SU-DHL-6 (cell line): ENCODE measurements around the gene PAK2.

ENCODE experiments used
- EZH2phosphoT487 ChIP-seq: fragments of 200-600 bp; sonication (generic), shearing (Covaris generic); conservative IDR thresholded peaks from 2 replicates; pipeline ENCODE4 v1.6.1; 2018; ENCODE audit warnings: mild to moderate bottlenecking, antibody characterized with exemption, low read length, moderate library complexity, mixed read lengths
- TF ChIP-seq, protein P1 (sequence below): fragments of 200-600 bp; sonication (generic); IDR thresholded peaks from one replicate; pipeline ENCODE4 v1.5.1; 2017; ENCODE audit warnings: antibody characterized with exemption, mild to moderate bottlenecking, low read length, moderate library complexity; ENCODE audit not compliant: insufficient read depth, poor library complexity, severe bottlenecking

DNA sequence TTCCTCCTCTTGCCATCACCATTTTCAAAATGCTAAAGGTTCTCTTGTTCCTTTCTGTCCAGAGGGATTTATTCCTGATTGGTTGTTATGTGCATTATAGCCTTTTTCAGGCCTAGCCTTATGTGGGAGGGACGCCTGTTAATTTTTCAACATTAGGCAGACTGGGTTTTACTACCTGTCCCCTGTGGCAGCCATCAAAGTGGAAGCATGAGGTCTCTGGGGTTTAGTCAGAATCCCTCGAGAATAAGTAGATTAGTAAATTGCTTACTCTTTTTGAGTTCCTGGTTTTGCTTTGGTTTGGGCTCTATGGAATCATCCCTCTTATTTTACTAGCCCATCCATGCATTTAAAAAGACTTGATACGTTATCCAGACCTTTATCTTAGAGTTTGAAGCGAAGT, 32.4 kb downstream of the PAK2 start:
- TF ChIP-seq, protein P1, sequence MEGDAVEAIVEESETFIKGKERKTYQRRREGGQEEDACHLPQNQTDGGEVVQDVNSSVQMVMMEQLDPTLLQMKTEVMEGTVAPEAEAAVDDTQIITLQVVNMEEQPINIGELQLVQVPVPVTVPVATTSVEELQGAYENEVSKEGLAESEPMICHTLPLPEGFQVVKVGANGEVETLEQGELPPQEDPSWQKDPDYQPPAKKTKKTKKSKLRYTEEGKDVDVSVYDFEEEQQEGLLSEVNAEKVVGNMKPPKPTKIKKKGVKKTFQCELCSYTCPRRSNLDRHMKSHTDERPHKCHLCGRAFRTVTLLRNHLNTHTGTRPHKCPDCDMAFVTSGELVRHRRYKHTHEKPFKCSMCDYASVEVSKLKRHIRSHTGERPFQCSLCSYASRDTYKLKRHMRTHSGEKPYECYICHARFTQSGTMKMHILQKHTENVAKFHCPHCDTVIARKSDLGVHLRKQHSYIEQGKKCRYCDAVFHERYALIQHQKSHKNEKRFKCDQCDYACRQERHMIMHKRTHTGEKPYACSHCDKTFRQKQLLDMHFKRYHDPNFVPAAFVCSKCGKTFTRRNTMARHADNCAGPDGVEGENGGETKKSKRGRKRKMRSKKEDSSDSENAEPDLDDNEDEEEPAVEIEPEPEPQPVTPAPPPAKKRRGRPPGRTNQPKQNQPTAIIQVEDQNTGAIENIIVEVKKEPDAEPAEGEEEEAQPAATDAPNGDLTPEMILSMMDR, result no peak
- no peak for TF ChIP-seq EZH2phosphoT487
